IPS-20b (cell line): Measurements from ENCODE around the gene DOCK4.

Experiments
- H3K27ac ChIP-seq: one replicate; pipeline ENCODE4 v1.5.1; 2013; ENCODE audit warnings: low read length
- H3K27me3 ChIP-seq: 2 replicates; pipeline ENCODE4 v1.6.1; 2013; ENCODE audit warnings: mild to moderate bottlenecking, low read length, inconsistent platforms; ENCODE audit not compliant: insufficient read depth
- H3K36me3 ChIP-seq: 2 replicates; pipeline ENCODE4 v1.6.1; 2013; ENCODE audit warnings: low read depth, mild to moderate bottlenecking, inconsistent platforms, low read length, moderate library complexity; ENCODE audit not compliant: insufficient read depth
- H3K4me1 ChIP-seq: 2 replicates; pipeline ENCODE4 v1.6.1; 2013; ENCODE audit warnings: mild to moderate bottlenecking, control low read depth, inconsistent platforms, low read length, moderate library complexity; ENCODE audit not compliant: insufficient read depth
- H3K4me3 ChIP-seq: 2 replicates; pipeline ENCODE4 v1.5.1; 2013; ENCODE audit warnings: mild to moderate bottlenecking, low read length, inconsistent platforms
- H3K9ac ChIP-seq: 2 replicates; pipeline ENCODE4 v1.6.1; 2013; ENCODE audit warnings: low read depth, mild to moderate bottlenecking, inconsistent platforms, low read length, moderate library complexity
- H3K9me3 ChIP-seq: 2 replicates; pipeline ENCODE4 v1.6.1; 2013; ENCODE audit warnings: mild to moderate bottlenecking, low read depth, low read length, inconsistent platforms; ENCODE audit not compliant: insufficient read depth

Gene DOCK4

GRCh38 chr7:111750878-111751277 is 455.3 kb downstream of the DOCK4 start:
- Histone ChIP-seq H3K36me3 (no peaks in the 10 kb centered on the region), H3K9ac (no peak overlapping the region), H3K4me1 (no peaks in the 10 kb centered on the region), H3K27me3 (no peaks in the 10 kb centered on the region), H3K27ac (no peak overlapping the region), H3K4me3 (no peak overlapping the region), H3K9me3 (no peaks in the 10 kb centered on the region)

- Histone ChIP-seq H3K9ac (no peak overlapping the region), H3K36me3 (no peaks in the 10 kb centered on the region), H3K27me3 (no peaks in the 10 kb centered on the region), H3K4me3 (no peak overlapping the region), H3K9me3 (no peaks in the 10 kb centered on the region), H3K4me1 (no peaks in the 10 kb centered on the region), H3K27ac (no peak overlapping the region)
Measured at GRCh38 chr7:111750228-111750627, 456.0 kb downstream of the DOCK4 start.

- no peaks in the 10 kb centered on the region for H3K27me3 ChIP-seq
Measured at GRCh38 chr7:111749625-111750024, 456.6 kb downstream of the DOCK4 start.

GRCh38 chr7:111747718-111748117 is 458.5 kb downstream of the DOCK4 start:
- Histone ChIP-seq H3K9me3 (no peaks in the 10 kb centered on the region), H3K27me3 (no peaks in the 10 kb centered on the region), H3K9ac (no peak overlapping the region), H3K4me3 (no peak overlapping the region), H3K4me1 (peaks cover 6% of the 10 kb centered on the region; the same call in 1 of the 2 replicates), H3K36me3 (no peaks in the 10 kb centered on the region), H3K27ac (no peak overlapping the region)

More at GRCh38 chr7:111749625-111750024, 456.6 kb downstream of the DOCK4 start:
- H3K4me3 ChIP-seq = no peak overlapping the region
- no peaks in the 10 kb centered on the region for H3K4me1 ChIP-seq
- no peaks in the 10 kb centered on the region for H3K9me3 ChIP-seq
- H3K9ac ChIP-seq = no peak overlapping the region
- no peaks in the 10 kb centered on the region for H3K36me3 ChIP-seq
- no peak overlapping the region for H3K27ac ChIP-seq

GRCh38 chr7:111746950-111747349 is 459.2 kb downstream of the DOCK4 start:
- H3K9me3 ChIP-seq = no peaks in the 10 kb centered on the region
- no peaks in the 10 kb centered on the region for H3K36me3 ChIP-seq
- H3K27ac ChIP-seq = no peak overlapping the region
- no peaks in the 10 kb centered on the region for H3K27me3 ChIP-seq
- no peak overlapping the region for H3K4me3 ChIP-seq
- peaks cover 6% of the 10 kb centered on the region; the same call in 1 of the 2 replicates for H3K4me1 ChIP-seq
- no peak overlapping the region for H3K9ac ChIP-seq

GRCh38 chr7:111744501-111745155 is 461.6 kb downstream of the DOCK4 start:
- no peaks in the 10 kb centered on the region for H3K9me3 ChIP-seq
- 0 out of 2 replicates have a peak, but pooled peaks cover 5% of the 10 kb centered on the region for H3K36me3 ChIP-seq
- H3K27me3 ChIP-seq = no peaks in the 10 kb centered on the region
- H3K4me3 ChIP-seq = no peak overlapping the region
- no peak overlapping the region for H3K27ac ChIP-seq
- no peak overlapping the region for H3K9ac ChIP-seq
- peaks cover 6% of the 10 kb centered on the region; the same call in 1 of the 2 replicates for H3K4me1 ChIP-seq

GRCh38 chr7:111743244-111743847 is 462.9 kb downstream of the DOCK4 start:
- 0 out of 2 replicates have a peak overlapping the region, but pooled peaks have one; percentile 15 for H3K4me3 ChIP-seq
- H3K27me3 ChIP-seq = no peaks in the 10 kb centered on the region
- H3K27ac ChIP-seq = no peak overlapping the region
- H3K9ac ChIP-seq = no peak overlapping the region
- H3K9me3 ChIP-seq = no peaks in the 10 kb centered on the region
- peaks cover 6% of the 10 kb centered on the region; the same call in 1 of the 2 replicates for H3K36me3 ChIP-seq
- peaks cover 6% of the 10 kb centered on the region; the same call in 1 of the 2 replicates for H3K4me1 ChIP-seq

GRCh38 chr7:111741811-111742240 is 464.4 kb downstream of the DOCK4 start:
- Histone ChIP-seq H3K27ac (no peak overlapping the region), H3K9ac (no peak overlapping the region), H3K4me1 (peaks cover 6% of the 10 kb centered on the region; the same call in 1 of the 2 replicates), H3K27me3 (no peaks in the 10 kb centered on the region), H3K4me3 (no peak overlapping the region), H3K9me3 (no peaks in the 10 kb centered on the region), H3K36me3 (peaks cover 9% of the 10 kb centered on the region; the same call in 1 of the 2 replicates)

- Histone ChIP-seq H3K4me3 (no peak overlapping the region), H3K36me3 (peaks cover 9% of the 10 kb centered on the region; the same call in 1 of the 2 replicates), H3K27ac (no peak overlapping the region), H3K9ac (no peak overlapping the region), H3K27me3 (no peaks in the 10 kb centered on the region), H3K4me1 (peaks cover 6% of the 10 kb centered on the region; the same call in 1 of the 2 replicates), H3K9me3 (no peaks in the 10 kb centered on the region)
Measured at GRCh38 chr7:111740942-111741341, 465.3 kb downstream of the DOCK4 start.

GRCh38 chr7:111736552-111736874 is 469.7 kb downstream of the DOCK4 start:
- H3K27ac ChIP-seq = no peak overlapping the region
- H3K4me3 ChIP-seq = no peak overlapping the region
- no peak overlapping the region for H3K9ac ChIP-seq
- no peaks in the 10 kb centered on the region for H3K4me1 ChIP-seq
- H3K27me3 ChIP-seq = no peaks in the 10 kb centered on the region
- no peaks in the 10 kb centered on the region for H3K9me3 ChIP-seq
- H3K36me3 ChIP-seq = peaks cover 17% of the 10 kb centered on the region; the same call in 1 of the 2 replicates

GRCh38 chr7:111735661-111736551 is 470.3 kb downstream of the DOCK4 start:
- Histone ChIP-seq H3K27ac (no peak overlapping the region), H3K4me3 (no peak overlapping the region), H3K27me3 (no peaks in the 10 kb centered on the region), H3K9me3 (no peaks in the 10 kb centered on the region), H3K4me1 (no peaks in the 10 kb centered on the region), H3K36me3 (peaks cover 14% of the 10 kb centered on the region; the same call in 1 of the 2 replicates), H3K9ac (no peak overlapping the region)
